GM21529 (cell line): ENCODE data around the gene ST7.

Experiments
- ATAC-seq: cut with Tn5 transposase; IDR thresholded peaks from one replicate; pipeline ENCODE4 v1.9.1; 2021; ENCODE audit not compliant: unreplicated experiment

Gene ST7

GRCh38 chr7:117179701-117180100, 226.4 kb downstream of the ST7 start:
- no peak for ATAC-seq

- no peak for ATAC-seq
Measured at GRCh38 chr7:117183729-117184128, 230.4 kb downstream of the ST7 start.

GRCh38 chr7:117184367-117184766, 231.1 kb downstream of the ST7 start:
- ATAC-seq = no peak

GRCh38 chr7:117185124-117185523, 231.8 kb downstream of the ST7 start:
- ATAC-seq = no peak

GRCh38 chr7:117186218-117187010, 233.1 kb downstream of the ST7 start:
- ATAC-seq = no peak

- ATAC-seq = no peak
Measured at GRCh38 chr7:117188376-117188775, 235.1 kb downstream of the ST7 start.

GRCh38 chr7:117188949-117189592, 235.8 kb downstream of the ST7 start:
- ATAC-seq = no peak

- ATAC-seq = no peak
Measured at GRCh38 chr7:117190104-117190503, 236.8 kb downstream of the ST7 start.

- no peak for ATAC-seq
Measured at GRCh38 chr7:117190746-117191435, 237.6 kb downstream of the ST7 start.

GRCh38 chr7:117192108-117192507, 238.8 kb downstream of the ST7 start:
- no peak for ATAC-seq

- no peak for ATAC-seq
Measured at GRCh38 chr7:117193564-117193963, 240.3 kb downstream of the ST7 start.

- ATAC-seq = no peak
Measured at GRCh38 chr7:117194445-117194844, 241.1 kb downstream of the ST7 start.

GRCh38 chr7:117195361-117196029, 242.2 kb downstream of the ST7 start:
- ATAC-seq = no peak

GRCh38 chr7:117200132-117200531, 246.8 kb downstream of the ST7 start:
- ATAC-seq = no peak

GRCh38 chr7:117200786-117201458, 247.6 kb downstream of the ST7 start:
- ATAC-seq = no peak

GRCh38 chr7:117202511-117202910, 249.2 kb downstream of the ST7 start:
- ATAC-seq = no peak

- no peak for ATAC-seq
Measured at GRCh38 chr7:117203205-117203604, 249.9 kb downstream of the ST7 start.

GRCh38 chr7:117205873-117206272, 252.6 kb downstream of the ST7 start:
- no peak for ATAC-seq

GRCh38 chr7:117208257-117208656, 255.0 kb downstream of the ST7 start:
- ATAC-seq = no peak

- ATAC-seq = no peak
Measured at GRCh38 chr7:117210397-117210796, 257.1 kb downstream of the ST7 start.

GRCh38 chr7:117210908-117211307, 257.6 kb downstream of the ST7 start:
- no peak for ATAC-seq
